Natural killer cell treated with Interleukin-12 subunit alpha and Interleukin-12 subunit beta and Interleukin-15 and Interleukin-18, amount 100 ng/mL, for 72 hours (primary cell): ENCODE results near the gene POU6F2. TPM values are rescaled to one million over a fixed set of nuclear protein-coding genes. Genes with fewer than 3 reads are reported as not detected.
A peak's percentile ranks its signal among the peaks of the same experiment; 100 is the strongest.
"Not testable (repeated sequence)": the region's sequence is repeated elsewhere in the genome, so short reads cannot be mapped to it uniquely, and the experiment has no call there.

Source experiments
- ATAC-seq, 2 donors: fragments of 150-1000 bp; cut with Tn5 transposase in 1 of 2; sonication (Bioruptor Pico), chemical (Tn5 transposase) in 1 of 2; 2 replicates each; pipeline ENCODE4 v1.10.0; 2021
- DNase-seq: peaks from one replicate; pipeline ENCODE4 v3.0.0; 2022; ENCODE audit warnings: low spot score
- H3K27ac Mint-ChIP-seq, 2 donors: 1 replicate in 1 of 2; 2 replicates in 1 of 2; pipeline ENCODE4 v1.8.0; 2022; ENCODE audit warnings: mixed read lengths in 2 of 2, mild to moderate bottlenecking in 1 of 2, moderate library complexity in 1 of 2
- H3K27me3 Mint-ChIP-seq, 2 donors: 1 replicate in 1 of 2; 2 replicates in 1 of 2; pipeline ENCODE4 v1.8.0; 2022; ENCODE audit warnings: mixed read lengths in 2 of 2
- H3K36me3 Mint-ChIP-seq: one replicate; pipeline ENCODE4 v1.8.0; 2022; ENCODE audit warnings: mixed read lengths
- H3K4me1 Mint-ChIP-seq, 2 donors: 1 replicate in 1 of 2; 2 replicates in 1 of 2; pipeline ENCODE4 v1.8.0; 2022; ENCODE audit warnings: low read depth in 2 of 2, mixed read lengths in 2 of 2, mild to moderate bottlenecking in 1 of 2
- H3K4me3 Mint-ChIP-seq: one replicate; pipeline ENCODE4 v1.8.0; 2022; ENCODE audit warnings: mixed read lengths
- H3K9me3 Mint-ChIP-seq: 2 replicates; pipeline ENCODE4 v1.8.0; 2022; ENCODE audit warnings: mixed read lengths
- total RNA-seq, 2 donors: library from RNA; stranded (reverse); gene quantifications; one replicate each; pipeline ENCODE4 v1.2.3, GENCODE V29; 2022

The POU6F2 gene, protein sequence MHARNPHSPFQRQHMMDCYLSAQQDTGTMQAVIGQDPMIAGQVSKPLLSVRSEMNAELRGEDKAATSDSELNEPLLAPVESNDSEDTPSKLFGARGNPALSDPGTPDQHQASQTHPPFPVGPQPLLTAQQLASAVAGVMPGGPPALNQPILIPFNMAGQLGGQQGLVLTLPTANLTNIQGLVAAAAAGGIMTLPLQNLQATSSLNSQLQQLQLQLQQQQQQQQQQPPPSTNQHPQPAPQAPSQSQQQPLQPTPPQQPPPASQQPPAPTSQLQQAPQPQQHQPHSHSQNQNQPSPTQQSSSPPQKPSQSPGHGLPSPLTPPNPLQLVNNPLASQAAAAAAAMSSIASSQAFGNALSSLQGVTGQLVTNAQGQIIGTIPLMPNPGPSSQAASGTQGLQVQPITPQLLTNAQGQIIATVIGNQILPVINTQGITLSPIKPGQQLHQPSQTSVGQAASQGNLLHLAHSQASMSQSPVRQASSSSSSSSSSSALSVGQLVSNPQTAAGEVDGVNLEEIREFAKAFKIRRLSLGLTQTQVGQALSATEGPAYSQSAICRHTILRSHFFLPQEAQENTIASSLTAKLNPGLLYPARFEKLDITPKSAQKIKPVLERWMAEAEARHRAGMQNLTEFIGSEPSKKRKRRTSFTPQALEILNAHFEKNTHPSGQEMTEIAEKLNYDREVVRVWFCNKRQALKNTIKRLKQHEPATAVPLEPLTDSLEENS
- under 1 TPM; 0.24 to 0.28 TPM for total RNA-seq

DNA sequence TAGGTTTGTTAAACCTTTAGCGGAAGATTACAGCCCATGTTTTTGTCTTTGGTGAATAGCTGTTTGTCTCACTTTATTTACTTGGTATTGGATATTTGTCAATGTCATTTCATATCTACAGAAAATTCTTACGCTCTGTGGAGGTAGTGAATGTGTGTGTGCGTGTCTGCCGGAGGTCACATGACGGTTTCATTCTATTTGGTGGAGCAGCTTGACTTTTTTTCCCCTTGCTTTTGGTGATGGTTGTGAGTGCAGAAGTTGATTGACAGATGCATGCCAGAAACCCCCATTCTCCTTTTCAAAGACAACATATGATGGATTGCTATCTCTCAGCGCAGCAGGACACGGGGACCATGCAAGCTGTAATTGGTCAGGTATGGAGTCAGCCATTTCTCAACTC, at the start of gene POU6F2:
Gene POU6F2, plus strand, starts transcription at position 225 of the 400 bp plus-strand sequence. Its CDS starts 45 bp downstream, at position 270.
- no peak for ATAC-seq
- Mint-ChIP-seq H3K36me3 (no peaks in the 10 kb centered on the region), H3K4me3 (no peak within 1 kb of the TSS), H3K27ac (no peak within 1 kb of the TSS), H3K9me3 (no peaks in the 10 kb centered on the region), H3K27me3 (peaks cover 42 to 72% of the 10 kb centered on the region in 2 donors), H3K4me1 (no peaks in the 10 kb centered on the region)
- no peak for DNase-seq

DNA sequence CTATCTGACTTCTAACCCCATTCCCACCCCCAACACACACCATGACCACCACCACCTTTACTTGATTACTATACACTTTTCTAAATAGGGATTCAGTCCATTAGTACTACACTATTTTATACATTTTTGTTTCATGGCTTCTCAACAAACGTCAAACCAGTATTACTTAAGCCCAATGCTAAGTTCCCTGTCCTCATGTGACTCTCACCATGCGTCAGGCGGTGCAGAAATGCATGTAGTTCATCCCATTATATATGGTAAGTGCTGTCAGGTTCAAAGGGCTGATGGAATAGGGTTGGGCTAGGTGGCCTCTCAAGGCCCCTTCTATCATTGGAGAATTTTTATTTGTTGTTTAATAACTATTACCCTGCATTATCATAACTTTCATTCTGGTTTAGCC, 49.2 kb upstream of the POU6F2 start:
- Mint-ChIP-seq H3K27ac (no peak overlapping the region), H3K36me3 (no peaks in the 10 kb centered on the region), H3K27me3 (peaks cover 8 to 12% of the 10 kb centered on the region in 2 donors), H3K9me3 (no peaks in the 10 kb centered on the region), H3K4me3 (no peak overlapping the region), H3K4me1 (peaks cover 0 to 4% of the 10 kb centered on the region in 2 donors)
- no peak for DNase-seq
- ATAC-seq: no peak

DNA sequence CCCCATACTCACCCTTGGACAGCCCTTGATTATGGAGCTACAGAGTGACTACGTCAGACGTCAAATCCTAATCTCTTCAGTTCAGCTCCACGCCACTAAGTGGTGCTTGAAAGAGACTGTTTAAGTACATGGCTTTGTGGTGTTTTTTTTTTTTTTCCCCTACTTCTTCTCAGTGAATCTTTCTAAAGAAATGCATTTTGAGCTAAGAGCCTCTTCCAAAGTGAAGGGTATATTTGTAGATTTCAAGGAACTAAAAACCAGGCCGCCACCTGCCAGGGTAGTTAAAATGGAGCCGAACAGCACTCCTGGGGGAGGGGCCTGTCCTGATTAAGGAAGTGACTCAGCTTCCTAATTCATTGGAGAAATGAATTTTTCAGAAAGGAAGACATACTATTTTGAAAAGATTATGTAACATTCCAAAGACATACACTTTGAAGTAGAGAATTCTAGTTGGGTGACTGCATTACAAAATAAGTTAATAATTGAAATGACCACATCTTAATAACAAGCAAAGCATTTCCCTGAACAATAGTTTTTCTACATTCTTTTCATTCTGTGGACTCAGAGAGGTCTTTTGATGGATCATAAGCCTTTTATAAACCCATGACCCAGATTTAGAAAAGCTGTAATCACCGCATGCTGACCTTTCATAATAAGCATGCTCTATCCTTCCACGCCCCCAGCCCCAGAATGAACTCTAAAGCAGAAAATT, 48.1 kb upstream of the POU6F2 start:
- Mint-ChIP-seq H3K27me3 (peaks cover 8 to 12% of the 10 kb centered on the region in 2 donors), H3K36me3 (no peaks in the 10 kb centered on the region), H3K27ac (no peak overlapping the region), H3K4me1 (peaks cover 0 to 4% of the 10 kb centered on the region in 2 donors), H3K9me3 (no peaks in the 10 kb centered on the region), H3K4me3 (no peak overlapping the region)
- ATAC-seq (no peak), DNase-seq (no peak)

DNA sequence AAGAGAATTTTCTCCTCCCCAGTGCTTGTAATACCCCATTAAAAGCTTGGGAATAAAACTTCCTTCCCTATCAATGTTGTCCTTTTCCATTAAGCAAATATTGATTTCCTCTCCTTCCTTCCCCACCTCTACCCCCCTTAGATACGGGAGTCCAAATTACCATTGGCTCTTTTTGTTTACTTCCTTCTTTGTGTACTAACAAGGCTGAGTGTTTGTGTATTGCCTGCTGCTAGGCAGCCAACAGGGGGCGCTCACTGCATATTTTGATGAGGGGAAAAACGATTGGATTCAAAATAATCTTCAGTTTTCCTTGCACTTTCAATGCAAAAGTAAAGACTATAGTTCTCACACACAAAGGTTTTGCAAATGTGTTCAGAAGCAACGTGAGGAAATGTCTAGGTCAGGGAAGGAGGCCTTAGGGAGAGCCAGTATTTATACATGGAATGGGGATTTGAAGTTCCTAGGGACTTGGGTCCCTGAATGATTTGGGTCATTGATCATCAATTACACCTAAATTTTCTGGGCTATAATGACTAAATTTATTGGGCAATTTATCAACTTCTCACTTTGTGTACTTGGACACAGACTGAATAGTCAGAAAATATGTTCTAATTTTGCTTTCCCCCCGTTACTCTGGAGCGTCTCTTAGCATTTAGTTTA, 45.1 kb upstream of the POU6F2 start:
- Mint-ChIP-seq H3K4me1 (peaks cover 0 to 4% of the 10 kb centered on the region in 2 donors), H3K36me3 (no peaks in the 10 kb centered on the region), H3K27ac (no peak overlapping the region), H3K9me3 (no peaks in the 10 kb centered on the region), H3K27me3 (peaks cover 13 to 15% of the 10 kb centered on the region in 2 donors), H3K4me3 (no peak overlapping the region)
- ATAC-seq: no peak
- DNase-seq: peak; percentile 64

DNA sequence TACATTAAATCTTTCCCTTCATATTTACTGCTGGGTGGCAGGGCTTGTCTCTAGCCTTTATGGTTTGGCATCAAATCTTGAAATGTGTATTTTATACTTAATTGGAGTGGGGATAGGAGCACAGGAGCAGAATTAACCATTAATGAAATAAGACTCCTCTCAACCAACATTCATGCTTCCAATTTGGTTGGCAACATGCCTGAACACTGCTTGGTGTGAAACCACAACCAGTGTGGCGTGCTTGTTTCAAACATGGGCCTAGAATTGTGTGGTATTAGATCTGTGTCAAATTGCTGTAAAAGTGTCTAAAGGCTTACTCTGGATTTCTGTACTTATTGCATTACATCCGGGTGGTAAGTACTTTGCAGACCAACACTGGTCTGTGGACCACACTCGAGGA, 43.7 kb upstream of the POU6F2 start:
- Mint-ChIP-seq H3K27ac (no peak overlapping the region), H3K4me3 (no peak overlapping the region), H3K9me3 (no peaks in the 10 kb centered on the region), H3K4me1 (peaks cover 0 to 4% of the 10 kb centered on the region in 2 donors), H3K36me3 (no peaks in the 10 kb centered on the region), H3K27me3 (peaks cover 11 to 15% of the 10 kb centered on the region in 2 donors)
- no peak for ATAC-seq
- no peak for DNase-seq

DNA sequence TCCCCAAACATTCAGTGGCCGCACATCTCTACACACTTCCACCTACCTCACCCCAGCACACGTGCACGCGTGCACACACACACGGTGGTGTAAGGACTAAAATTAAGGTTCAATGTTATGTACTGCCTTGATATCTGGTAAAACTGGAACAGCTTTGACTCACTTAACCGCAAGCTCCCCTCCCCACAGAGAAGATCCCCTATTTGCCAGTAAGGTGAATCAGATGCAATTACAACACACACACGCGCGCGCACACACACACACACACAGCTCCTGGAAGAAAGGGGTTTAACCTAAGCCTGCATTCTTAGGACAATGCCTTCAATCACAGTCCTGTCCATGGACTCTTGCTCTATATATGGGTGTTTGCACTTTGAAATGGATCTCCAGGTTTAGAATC, 43.2 kb upstream of the POU6F2 start:
- H3K4me1 Mint-ChIP-seq: peaks cover 0 to 4% of the 10 kb centered on the region in 2 donors
- ATAC-seq (no peak), DNase-seq (no peak)
- no peak overlapping the region for H3K4me3 Mint-ChIP-seq
- peaks cover 14 to 16% of the 10 kb centered on the region in 2 donors for H3K27me3 Mint-ChIP-seq
- H3K36me3 Mint-ChIP-seq: no peaks in the 10 kb centered on the region
- no peak overlapping the region for H3K27ac Mint-ChIP-seq
- no peaks in the 10 kb centered on the region for H3K9me3 Mint-ChIP-seq

DNA sequence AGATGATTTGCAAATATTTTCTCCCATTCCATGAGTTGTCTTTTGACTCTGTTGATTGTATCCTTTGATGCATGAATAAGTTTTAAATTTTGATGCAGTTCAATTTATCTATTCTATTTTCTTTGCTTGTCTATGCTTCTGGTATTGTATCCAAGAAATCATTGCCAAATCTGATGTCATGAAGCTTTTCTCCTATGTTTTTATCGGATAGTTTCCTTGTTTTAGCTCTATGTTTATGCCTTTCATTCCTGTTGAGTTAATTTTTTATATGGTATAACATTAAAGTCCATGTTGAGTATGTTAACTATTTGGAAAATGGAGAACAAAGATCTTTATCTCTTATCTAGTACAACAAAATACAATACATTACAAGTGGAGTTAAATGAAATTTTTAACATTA, 41.1 kb upstream of the POU6F2 start:
- no peaks in the 10 kb centered on the region for H3K9me3 Mint-ChIP-seq
- no peak overlapping the region for H3K27ac Mint-ChIP-seq
- no peaks in the 10 kb centered on the region for H3K36me3 Mint-ChIP-seq
- H3K27me3 Mint-ChIP-seq: peaks cover 11 to 16% of the 10 kb centered on the region in 2 donors
- H3K4me3 Mint-ChIP-seq: no peak overlapping the region
- peaks cover 0 to 4% of the 10 kb centered on the region in 2 donors for H3K4me1 Mint-ChIP-seq
- no peak for ATAC-seq
- no peak for DNase-seq

DNA sequence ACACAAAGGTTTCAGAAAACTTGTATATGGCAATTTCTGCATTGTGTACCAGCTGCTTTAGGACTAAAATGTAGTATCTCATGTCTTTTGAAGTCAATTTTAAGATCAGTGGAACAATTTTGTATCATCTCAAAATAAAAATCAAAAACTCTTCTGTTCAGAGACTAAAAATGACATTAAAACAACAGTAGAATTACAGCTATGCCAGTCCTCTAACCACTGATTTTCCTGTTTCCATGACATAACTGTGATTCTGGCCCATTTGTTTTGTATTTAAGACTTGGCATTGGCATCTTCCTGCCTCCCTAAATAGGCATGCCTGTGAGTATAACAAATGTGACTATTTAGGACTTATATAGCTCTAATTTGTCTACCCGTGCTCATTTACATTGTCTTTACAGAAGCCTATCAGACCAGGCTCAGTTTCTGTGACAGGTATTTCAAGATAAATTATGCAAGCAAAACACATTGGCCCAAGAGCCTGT, 39.7 kb upstream of the POU6F2 start:
- DNase-seq (no peak), ATAC-seq (no peak)
- Mint-ChIP-seq H3K4me3 (no peak overlapping the region), H3K9me3 (no peaks in the 10 kb centered on the region), H3K4me1 (no peaks in the 10 kb centered on the region), H3K36me3 (no peaks in the 10 kb centered on the region), H3K27ac (no peak overlapping the region), H3K27me3 (peaks cover 13 to 25% of the 10 kb centered on the region in 2 donors)

DNA sequence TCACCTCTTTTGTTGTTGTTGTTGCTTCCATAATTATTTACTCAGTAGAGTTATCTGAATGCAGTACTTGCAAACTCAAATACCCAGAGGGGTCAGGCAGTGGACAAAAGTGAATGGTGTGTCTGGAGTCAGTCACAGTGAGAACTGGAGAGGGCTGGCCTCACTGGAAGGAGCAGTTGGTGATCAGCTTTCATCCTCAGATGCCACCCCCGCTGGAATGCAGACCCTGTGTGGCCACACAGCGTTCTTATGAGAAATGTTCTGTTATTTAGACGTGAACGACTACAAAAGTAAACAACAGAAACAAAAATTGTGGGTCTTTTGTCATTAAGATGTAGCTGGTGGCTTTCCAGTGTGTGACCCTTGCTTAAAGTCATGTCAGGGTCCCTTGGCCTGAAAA, 39.1 kb upstream of the POU6F2 start:
- DNase-seq (no peak), ATAC-seq (no peak)
- no peak overlapping the region for H3K4me3 Mint-ChIP-seq
- no peaks in the 10 kb centered on the region for H3K4me1 Mint-ChIP-seq
- no peak overlapping the region for H3K27ac Mint-ChIP-seq
- H3K27me3 Mint-ChIP-seq: peaks cover 13 to 27% of the 10 kb centered on the region in 2 donors
- H3K9me3 Mint-ChIP-seq: no peaks in the 10 kb centered on the region
- no peaks in the 10 kb centered on the region for H3K36me3 Mint-ChIP-seq

DNA sequence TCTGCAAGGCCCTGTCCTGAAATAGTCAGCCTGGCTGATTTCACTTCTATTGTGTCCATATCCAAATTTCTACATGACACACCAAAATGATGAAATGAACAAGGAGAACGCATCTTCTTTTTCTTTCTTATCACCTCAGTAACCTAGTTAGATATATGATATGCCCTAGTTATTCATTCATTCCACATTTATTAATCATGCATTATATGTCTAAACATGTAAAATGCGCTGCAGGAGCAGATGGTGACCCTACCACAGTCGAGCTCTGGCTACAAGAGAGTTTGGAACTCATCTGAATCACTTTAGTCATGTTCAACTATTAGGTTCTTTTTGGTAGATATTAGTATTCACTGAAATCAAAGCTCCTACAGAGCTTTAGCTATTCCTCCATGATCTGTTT, 36.9 kb upstream of the POU6F2 start:
- H3K27ac Mint-ChIP-seq: no peak overlapping the region
- H3K4me1 Mint-ChIP-seq: no peaks in the 10 kb centered on the region
- peaks cover 13 to 27% of the 10 kb centered on the region in 2 donors for H3K27me3 Mint-ChIP-seq
- DNase-seq (no peak), ATAC-seq (no peak)
- H3K4me3 Mint-ChIP-seq: no peak overlapping the region
- H3K36me3 Mint-ChIP-seq: no peaks in the 10 kb centered on the region
- H3K9me3 Mint-ChIP-seq: no peaks in the 10 kb centered on the region

DNA sequence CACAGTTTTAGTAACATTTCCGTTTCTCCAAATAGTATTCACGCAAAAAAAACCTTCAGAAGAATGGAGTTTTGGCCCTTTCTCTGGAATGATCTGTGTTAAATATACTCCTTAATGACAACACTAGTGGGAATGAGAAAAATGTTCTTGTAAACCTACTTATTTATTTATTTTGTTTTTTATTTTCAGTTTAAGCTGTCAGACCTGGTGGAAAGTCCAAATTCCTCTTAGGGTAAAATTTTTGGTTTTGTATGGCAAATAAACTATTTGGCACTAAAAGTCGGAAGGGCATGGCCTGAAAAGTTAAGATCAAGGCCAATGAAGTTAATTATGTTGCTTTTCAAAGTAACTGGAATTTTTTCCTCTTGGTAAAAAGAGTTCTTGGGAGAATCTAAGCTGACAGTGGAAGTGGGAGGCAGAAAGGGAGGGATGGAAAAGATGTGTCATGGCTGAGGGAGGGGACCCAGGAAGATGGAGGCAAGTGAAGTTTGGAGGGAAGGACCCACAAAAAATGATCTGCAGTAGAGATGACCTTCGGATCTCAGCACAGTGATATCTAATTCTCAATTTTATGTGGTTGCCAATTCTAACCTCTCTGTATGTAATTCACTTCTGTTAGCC, 35.2 kb upstream of the POU6F2 start:
- no peak for DNase-seq
- Mint-ChIP-seq H3K36me3 (no peaks in the 10 kb centered on the region), H3K27ac (no peak overlapping the region)

DNA sequence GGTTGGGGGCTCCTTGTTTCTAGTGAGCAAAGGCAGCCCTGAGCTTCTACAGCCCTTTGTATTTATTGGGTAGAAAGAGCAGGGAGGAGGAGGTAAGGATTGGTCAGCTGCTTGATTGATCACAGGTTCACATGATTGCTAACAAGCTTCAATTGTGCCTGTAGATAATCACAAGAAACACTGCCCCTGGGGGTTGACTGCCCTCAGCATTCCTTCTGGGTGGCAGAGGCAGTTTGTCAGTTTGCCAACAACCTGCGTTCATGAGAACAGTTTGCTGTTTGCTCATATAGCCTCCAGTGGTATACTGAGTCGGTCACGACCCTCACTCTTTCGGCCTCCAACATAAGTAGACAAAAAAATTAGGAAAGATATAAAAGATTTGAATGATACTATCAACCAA, 30.2 kb upstream of the POU6F2 start:
- H3K9me3 Mint-ChIP-seq, DNase-seq, H3K4me1 Mint-ChIP-seq, ATAC-seq, H3K27ac Mint-ChIP-seq, H3K36me3 Mint-ChIP-seq, H3K4me3 Mint-ChIP-seq: not testable (repeated sequence)
- peaks cover 16 to 41% of the 10 kb centered on the region in 2 donors for H3K27me3 Mint-ChIP-seq

More for the DNA sequence above, 35.2 kb upstream of the POU6F2 start:
- Mint-ChIP-seq H3K27me3 (peaks cover 14 to 28% of the 10 kb centered on the region in 2 donors), H3K9me3 (no peaks in the 10 kb centered on the region), H3K4me3 (no peak overlapping the region), H3K4me1 (no peaks in the 10 kb centered on the region)
- ATAC-seq: no peak

DNA sequence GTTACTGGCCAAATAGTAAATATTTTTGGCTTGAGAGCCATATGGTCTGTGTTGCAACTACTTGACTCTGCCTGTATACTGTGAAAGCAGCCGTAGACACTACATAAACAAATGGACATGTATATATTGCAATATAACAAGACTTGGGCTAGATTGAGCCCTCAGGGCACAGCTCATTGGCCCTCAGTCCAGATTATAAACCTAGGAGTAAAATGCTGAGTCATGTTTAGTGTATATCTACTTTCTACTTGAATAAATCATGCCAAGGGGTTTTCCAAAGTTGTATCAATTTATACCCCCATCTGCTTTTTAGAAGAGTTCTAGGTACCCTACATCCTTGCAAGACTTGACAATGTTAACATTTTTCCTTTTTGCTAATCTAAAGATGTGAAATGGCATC, 27.4 kb upstream of the POU6F2 start:
- ATAC-seq: no peak
- Mint-ChIP-seq H3K27me3 (peaks cover 20 to 50% of the 10 kb centered on the region in 2 donors), H3K4me3 (no peak overlapping the region), H3K36me3 (no peaks in the 10 kb centered on the region), H3K9me3 (no peaks in the 10 kb centered on the region), H3K27ac (no peak overlapping the region), H3K4me1 (no peaks in the 10 kb centered on the region)
- DNase-seq: no peak
